Caco-2 (cell line): ENCODE results near the gene SERPINE1. TPM values are rescaled to one million over a fixed set of nuclear protein-coding genes. Genes with fewer than 3 reads are reported as not detected.
"Not testable (repeated sequence)": the region's sequence is repeated elsewhere in the genome, so short reads cannot be mapped to it uniquely, and the experiment has no call there.

Source experiments
- BruUV-seq: library from RNA; stranded (reverse); fragments of 400-500 nt; replicated peaks from 2 replicates; lab custom pipeline; 2021; lab: Mats Ljungman, UMichigan
- CTCF ChIA-PET: fragments of 300-600 bp; sonication (Branson Sonifier 250); formaldehyde crosslinking; loops from one replicate; lab custom pipeline; 2022; ENCODE audit warnings: antibody characterized with exemption; lab: Charles Lee
- POLR2A ChIA-PET: fragments of 300-600 bp; sonication (Branson Sonifier 250); formaldehyde crosslinking; loops from one replicate; lab custom pipeline; 2022; ENCODE audit warnings: antibody characterized with exemption; lab: Charles Lee
- DNase-seq, 2 experiments: peaks; one replicate each; pipeline versions ENCODE4 v3.0.0 to v3.0.0-alpha.2; 2020 to 2022
- H3K27me3 ChIP-seq: replicated peaks from 2 replicates; pipeline ENCODE4 v1.6.0; 2011; ENCODE audit warnings: low read length; ENCODE audit not compliant: control insufficient read depth, insufficient read depth
- H3K36me3 ChIP-seq: 2 replicates; pipeline ENCODE4 v1.5.1; 2011; ENCODE audit warnings: low read length; ENCODE audit not compliant: control insufficient read depth, insufficient read depth
- H3K4me1 ChIP-seq: fragments of 250-450 bp; sonication (Bioruptor Pico); 2 replicates; pipeline ENCODE4 v1.5.1; 2020; ENCODE audit warnings: mild to moderate bottlenecking
- H3K4me3 ChIP-seq: 2 replicates; pipeline ENCODE4 v1.5.1; 2011; ENCODE audit warnings: low read depth, mild to moderate bottlenecking, control low read depth, low read length
- H3K9me3 ChIP-seq: fragments of 250-450 bp; sonication (Bioruptor Pico); 2 replicates; pipeline ENCODE4 v1.5.1; 2020; ENCODE audit warnings: mild to moderate bottlenecking, moderate library complexity
- H3K27ac Mint-ChIP-seq: one replicate; pipeline ENCODE4 v1.8.0; 2022; ENCODE audit warnings: mixed read lengths; ENCODE audit not compliant: unreplicated experiment
- H3K27me3 Mint-ChIP-seq: one replicate; pipeline ENCODE4 v1.8.0; 2022; ENCODE audit warnings: mixed read lengths; ENCODE audit not compliant: insufficient read depth, unreplicated experiment
- H3K36me3 Mint-ChIP-seq: one replicate; pipeline ENCODE4 v1.8.0; 2022; ENCODE audit warnings: mild to moderate bottlenecking, mixed read lengths; ENCODE audit not compliant: insufficient read depth, unreplicated experiment
- H3K4me1 Mint-ChIP-seq: one replicate; pipeline ENCODE4 v1.8.0; 2022; ENCODE audit warnings: low read depth, mixed read lengths; ENCODE audit not compliant: unreplicated experiment
- H3K4me3 Mint-ChIP-seq: one replicate; pipeline ENCODE4 v1.8.0; 2022; ENCODE audit warnings: mild to moderate bottlenecking, moderate library complexity, mixed read lengths; ENCODE audit not compliant: unreplicated experiment
- H3K9me3 Mint-ChIP-seq: one replicate; pipeline ENCODE4 v1.8.0; 2022; ENCODE audit warnings: mixed read lengths; ENCODE audit not compliant: unreplicated experiment
- CTCF ChIP-seq, 2 experiments: fragments of 200-600 bp in 1 of 2; IDR thresholded peaks; 1 replicate in 1 of 2; 2 replicates in 1 of 2; pipeline versions ENCODE4 v1.5.1 to v1.8.0; 2011 to 2022; ENCODE audit warnings: antibody characterized with exemption in 1 of 2, control low read depth in 1 of 2, inconsistent platforms in 1 of 2, low read depth in 1 of 2, low read length in 1 of 2, mild to moderate bottlenecking in 1 of 2, moderate library complexity in 1 of 2; ENCODE audit not compliant: insufficient read depth in 1 of 2, severe bottlenecking in 1 of 2, unreplicated experiment in 1 of 2
- intact Hi-C: fragments of 100-400 bp; cut with micrococcal nuclease; formaldehyde crosslinking; loops from one replicate; pipeline ENCODE4 v1.10.0; 2022; ENCODE audit not compliant: unreplicated experiment
- total RNA-seq: library from RNA; stranded (reverse); gene quantifications from 2 replicates; pipeline ENCODE4 v1.2.3, GENCODE V29; 2022

SERPINE1 gene
- total RNA-seq, 1 experiment from 2014 or later: 0.25 TPM

GRCh38 chr7:101111261-101111660 is 15.6 kb upstream of the SERPINE1 start:
- H3K9me3 Mint-ChIP-seq: no peaks in the 10 kb centered on the region
- Histone ChIP-seq H3K4me3 (no peak overlapping the region), H3K4me1 (no peaks in the 10 kb centered on the region), H3K27me3 (no peaks in the 10 kb centered on the region), H3K9me3 (no peaks in the 10 kb centered on the region), H3K36me3 (no peaks in the 10 kb centered on the region)
- no peaks in the 10 kb centered on the region for H3K27me3 Mint-ChIP-seq
- TF ChIP-seq CTCF (IDR thresholded peaks at IDR 0.05; ENCODE audit: insufficient read depth in 1 of 2, low read depth in 1 of 2, low read length in 1 of 2, severe bottlenecking in 1 of 2, unreplicated experiment in 1 of 2): no peak
- ChIA-PET CTCF (no interaction called here), POLR2A (no interaction called here)
- H3K27ac Mint-ChIP-seq: no peak overlapping the region
- H3K4me3 Mint-ChIP-seq: no peak overlapping the region
- BruUV-seq: no TSS peak
- H3K4me1 Mint-ChIP-seq: no peaks in the 10 kb centered on the region
- H3K36me3 Mint-ChIP-seq: no peaks in the 10 kb centered on the region
- DNase-seq: no peak
- intact Hi-C loops: no loop called here

GRCh38 chr7:101112233-101112632 is 14.7 kb upstream of the SERPINE1 start:
- ChIA-PET POLR2A (no interaction called here), CTCF (no interaction called here)
- Histone ChIP-seq H3K9me3 (no peaks in the 10 kb centered on the region), H3K4me3 (no peak overlapping the region), H3K4me1 (no peaks in the 10 kb centered on the region), H3K27me3 (no peaks in the 10 kb centered on the region), H3K36me3 (no peaks in the 10 kb centered on the region)
- H3K9me3 Mint-ChIP-seq: no peaks in the 10 kb centered on the region
- no peak overlapping the region for H3K4me3 Mint-ChIP-seq
- no peaks in the 10 kb centered on the region for H3K27me3 Mint-ChIP-seq
- H3K4me1 Mint-ChIP-seq: no peaks in the 10 kb centered on the region
- no peaks in the 10 kb centered on the region for H3K36me3 Mint-ChIP-seq
- intact Hi-C loops: no loop called here
- no peak for DNase-seq
- no peak overlapping the region for H3K27ac Mint-ChIP-seq
- TF ChIP-seq CTCF (IDR thresholded peaks at IDR 0.05; ENCODE audit: insufficient read depth in 1 of 2, low read depth in 1 of 2, low read length in 1 of 2, severe bottlenecking in 1 of 2, unreplicated experiment in 1 of 2): no peak
- BruUV-seq: no TSS peak

- CTCF ChIA-PET, H3K4me1 Mint-ChIP-seq, H3K27ac Mint-ChIP-seq, POLR2A ChIA-PET, H3K36me3 ChIP-seq, H3K27me3 Mint-ChIP-seq, H3K9me3 ChIP-seq, H3K27me3 ChIP-seq, H3K4me1 ChIP-seq, H3K36me3 Mint-ChIP-seq, H3K4me3 Mint-ChIP-seq, DNase-seq, BruUV-seq, H3K9me3 Mint-ChIP-seq, H3K4me3 ChIP-seq, intact Hi-C loops: not testable (repeated sequence)
Observed at GRCh38 chr7:101113140-101113539, 13.8 kb upstream of the SERPINE1 start.

- H3K36me3 ChIP-seq: no peaks in the 10 kb centered on the region
- BruUV-seq: no TSS peak
- no peak overlapping the region for H3K4me3 Mint-ChIP-seq
- no peak for TF ChIP-seq CTCF (IDR thresholded peaks at IDR 0.05; ENCODE audit: insufficient read depth in 1 of 2, low read depth in 1 of 2, low read length in 1 of 2, severe bottlenecking in 1 of 2, unreplicated experiment in 1 of 2)
- no peak for DNase-seq
- no peaks in the 10 kb centered on the region for H3K9me3 ChIP-seq
- CTCF ChIA-PET: no interaction called here
- intact Hi-C loops: no loop called here
- H3K4me3 ChIP-seq: no peak overlapping the region
- H3K27me3 Mint-ChIP-seq: no peaks in the 10 kb centered on the region
- H3K9me3 Mint-ChIP-seq: no peaks in the 10 kb centered on the region
- H3K36me3 Mint-ChIP-seq: no peaks in the 10 kb centered on the region
- peaks cover 7% of the 10 kb centered on the region for H3K4me1 Mint-ChIP-seq
- peaks cover 9% of the 10 kb centered on the region for H3K4me1 ChIP-seq
- no peak overlapping the region for H3K27ac Mint-ChIP-seq
- POLR2A ChIA-PET: no interaction called here
- H3K27me3 ChIP-seq: no peaks in the 10 kb centered on the region
Observed at GRCh38 chr7:101113836-101114235, 13.1 kb upstream of the SERPINE1 start.
